Measurements from ENCODE around the gene ZNF516. TPM values are rescaled to one million over a fixed set of nuclear protein-coding genes. Genes with fewer than 3 reads are reported as not detected.

ZNF516 gene
- total RNA-seq, 1 experiment from 2014 or later: 8.2 TPM

DNA sequence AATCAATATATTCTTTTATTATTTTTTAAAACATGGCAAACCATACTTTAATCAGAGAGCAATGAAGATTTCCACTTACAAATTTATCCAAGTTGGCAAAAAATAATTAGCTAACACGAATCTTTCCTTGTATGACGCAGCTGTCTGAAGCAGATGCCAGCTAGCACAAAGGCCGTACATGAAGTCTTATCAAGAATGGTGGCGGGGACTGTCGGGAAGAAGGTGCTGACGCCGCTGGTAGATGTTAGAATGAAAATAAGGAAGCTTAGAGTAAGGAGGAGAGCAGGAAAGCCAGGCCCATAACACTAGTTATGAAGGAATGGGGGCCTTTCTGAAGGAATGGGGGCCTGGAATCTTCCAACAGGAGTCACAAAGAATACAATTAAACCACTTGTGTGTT lies 96.7 kb downstream of the ZNF516 start:
- H3K4me3 ChIP-seq: no peak overlapping the region
- DNase-seq: no peak
- H3K36me3 ChIP-seq: no peaks in the 10 kb centered on the region

GRCh38 chr18:76397631-76398030 lies 97.4 kb downstream of the ZNF516 start:
- H3K27me3 ChIP-seq: no peaks in the 10 kb centered on the region
- no peaks in the 10 kb centered on the region for H3K4me1 ChIP-seq
- no peaks in the 10 kb centered on the region for H3K9me3 ChIP-seq (replicated peaks)
- H3K36me3 ChIP-seq: no peaks in the 10 kb centered on the region
- no peak for DNase-seq
- no peak overlapping the region for H3K4me3 ChIP-seq
- H3K27ac ChIP-seq: no peak overlapping the region

More for the DNA sequence above, 96.7 kb downstream of the ZNF516 start:
- Histone ChIP-seq H3K4me1 (no peaks in the 10 kb centered on the region), H3K27ac (no peak overlapping the region), H3K27me3 (no peaks in the 10 kb centered on the region), H3K9me3 (replicated peaks) (no peaks in the 10 kb centered on the region)

DNA sequence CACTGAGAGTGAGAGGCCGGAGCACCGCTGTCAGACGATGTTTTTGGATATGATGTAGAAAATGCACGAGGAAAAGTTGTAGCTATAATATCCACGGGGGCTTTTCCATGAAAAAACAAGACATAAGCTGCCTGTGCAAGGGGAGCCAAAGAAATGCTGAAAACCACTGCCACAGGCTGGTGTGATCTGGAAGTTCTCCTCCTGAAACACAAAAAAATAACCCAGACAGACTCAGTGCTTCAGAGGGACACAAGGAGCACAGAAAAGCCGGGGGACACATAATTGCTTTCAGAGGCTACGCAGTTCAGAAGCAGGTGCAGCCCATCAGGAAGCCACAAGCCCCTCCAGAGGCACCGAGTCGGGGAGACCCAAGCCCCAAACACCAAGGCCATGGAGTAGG lies 98.2 kb downstream of the ZNF516 start:
- Histone ChIP-seq H3K27me3 (no peaks in the 10 kb centered on the region), H3K4me1 (no peaks in the 10 kb centered on the region), H3K4me3 (no peak overlapping the region), H3K36me3 (no peaks in the 10 kb centered on the region), H3K27ac (no peak overlapping the region), H3K9me3 (replicated peaks) (no peaks in the 10 kb centered on the region)
- no peak for DNase-seq

DNA sequence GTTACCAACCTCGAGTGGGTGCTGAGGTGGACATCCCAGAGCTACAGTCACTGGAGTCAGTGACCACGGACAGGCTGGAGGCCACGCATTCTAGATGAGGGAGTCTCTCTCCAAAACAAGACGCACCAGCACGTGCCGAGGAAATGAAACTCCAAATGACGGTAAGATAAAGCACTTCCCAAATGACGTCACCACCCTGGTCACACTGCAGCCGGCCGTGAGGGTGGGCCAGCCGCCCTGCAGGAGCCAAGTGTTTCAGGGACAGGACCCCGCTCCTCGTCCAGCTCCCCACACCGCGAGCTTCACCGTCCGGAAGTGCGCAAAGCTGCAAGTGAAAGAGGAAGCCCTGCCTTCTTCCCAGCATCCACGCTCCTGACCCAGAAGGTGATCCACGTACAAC lies 99.4 kb downstream of the ZNF516 start:
- Histone ChIP-seq H3K9me3 (replicated peaks) (no peaks in the 10 kb centered on the region), H3K4me1 (no peaks in the 10 kb centered on the region), H3K4me3 (no peak overlapping the region), H3K27me3 (no peaks in the 10 kb centered on the region), H3K36me3 (no peaks in the 10 kb centered on the region), H3K27ac (no peak overlapping the region)
- no peak for DNase-seq

- DNase-seq: peak in 1 of 2 experiments; percentile 6
- H3K27ac ChIP-seq: no peak overlapping the region
- no peaks in the 10 kb centered on the region for H3K4me1 ChIP-seq
- H3K9me3 ChIP-seq (replicated peaks): no peaks in the 10 kb centered on the region
- H3K4me3 ChIP-seq: no peak overlapping the region
- H3K36me3 ChIP-seq: no peaks in the 10 kb centered on the region
- H3K27me3 ChIP-seq: no peaks in the 10 kb centered on the region
These were observed 100.1 kb downstream of the ZNF516 start for GRCh38 chr18:76394780-76395476.

DNA sequence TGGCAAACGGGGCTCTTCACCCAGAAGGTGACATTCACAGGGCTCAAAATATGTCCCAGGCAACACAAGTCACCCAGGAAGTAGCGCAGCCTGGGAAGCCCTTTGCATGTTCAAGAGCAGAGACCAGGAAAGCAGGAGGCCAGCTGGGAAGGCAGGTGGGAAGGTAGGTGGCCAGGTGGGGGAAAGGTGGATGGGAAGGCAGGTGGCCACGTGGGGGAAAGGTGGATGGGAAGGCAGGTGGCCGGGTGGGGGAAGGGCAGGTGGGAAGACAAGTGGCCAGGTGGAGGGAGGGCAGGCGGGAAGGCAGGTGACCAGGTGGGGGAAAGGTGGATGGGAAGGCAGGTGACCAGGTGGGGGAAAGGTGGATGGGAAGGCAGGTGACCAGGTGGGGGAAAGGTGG lies 102.7 kb downstream of the ZNF516 start:
- Histone ChIP-seq H3K4me1 (no peaks in the 10 kb centered on the region), H3K4me3 (no peak overlapping the region), H3K36me3 (no peaks in the 10 kb centered on the region), H3K27me3 (no peaks in the 10 kb centered on the region), H3K27ac (no peak overlapping the region), H3K9me3 (replicated peaks) (no peaks in the 10 kb centered on the region)
- DNase-seq: no peak

- H3K9me3 ChIP-seq (replicated peaks): no peaks in the 10 kb centered on the region
- H3K36me3 ChIP-seq: no peaks in the 10 kb centered on the region
- H3K4me1 ChIP-seq: no peaks in the 10 kb centered on the region
- H3K4me3 ChIP-seq: no peak overlapping the region
- DNase-seq: no peak
- no peaks in the 10 kb centered on the region for H3K27me3 ChIP-seq
- no peak overlapping the region for H3K27ac ChIP-seq
These were observed 103.3 kb downstream of the ZNF516 start for GRCh38 chr18:76391746-76392145.

DNA sequence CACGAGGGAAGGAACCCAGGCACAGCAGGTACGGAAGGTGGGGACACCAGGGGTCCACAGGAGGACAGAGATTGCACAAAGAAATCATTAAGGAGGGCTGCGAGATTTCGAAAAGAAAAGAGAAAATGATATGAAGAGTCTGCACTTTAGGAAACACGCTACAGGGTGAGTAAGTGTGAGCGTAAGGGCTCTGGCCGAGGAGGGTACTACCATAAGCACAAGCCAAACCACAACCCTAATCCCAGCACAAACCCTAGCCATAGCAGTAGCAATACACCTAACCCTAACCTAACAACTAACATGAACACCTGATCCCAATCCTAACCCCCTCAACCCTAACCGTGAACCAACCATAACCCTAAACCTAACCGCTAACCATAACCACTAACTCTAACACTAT lies 104.0 kb downstream of the ZNF516 start:
- H3K27ac ChIP-seq: no peak overlapping the region
- H3K27me3 ChIP-seq: no peaks in the 10 kb centered on the region
- no peaks in the 10 kb centered on the region for H3K9me3 ChIP-seq (replicated peaks)
- H3K4me1 ChIP-seq: no peaks in the 10 kb centered on the region
- H3K4me3 ChIP-seq: no peak overlapping the region
- H3K36me3 ChIP-seq: no peaks in the 10 kb centered on the region
- no peak for DNase-seq

DNA sequence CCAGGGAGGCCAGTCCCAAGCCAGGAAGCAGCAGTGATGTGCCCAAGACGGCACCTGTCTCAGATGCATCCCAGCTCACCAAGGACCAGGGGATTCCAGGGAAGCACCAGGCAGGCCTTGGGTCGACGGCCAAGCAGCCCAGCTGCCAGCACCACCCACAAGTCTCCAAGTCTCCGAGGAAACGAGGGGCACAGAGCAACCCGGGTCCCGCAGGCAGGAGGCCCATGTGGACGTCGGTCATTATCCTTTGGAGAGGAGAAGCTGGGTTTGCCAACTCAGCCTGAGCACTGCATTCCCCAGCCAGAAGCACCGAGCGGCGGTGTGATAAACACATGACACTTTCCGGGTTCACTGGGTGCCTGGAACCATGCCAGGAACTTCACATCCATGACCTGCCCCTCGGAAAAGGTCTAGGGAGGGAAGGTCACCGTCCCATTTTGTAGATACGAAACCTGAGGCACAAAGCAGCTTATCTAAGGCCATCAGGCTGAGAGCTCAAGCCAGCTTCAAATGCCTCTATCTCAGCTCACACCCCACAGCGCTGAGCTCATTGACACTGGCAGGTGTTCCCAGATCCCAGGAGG lies 104.5 kb downstream of the ZNF516 start:
- H3K4me3 ChIP-seq: no peak overlapping the region
- no peaks in the 10 kb centered on the region for H3K9me3 ChIP-seq (replicated peaks)
- DNase-seq: no peak

GRCh38 chr18:76389716-76390115 lies 105.3 kb downstream of the ZNF516 start:
- no peaks in the 10 kb centered on the region for H3K36me3 ChIP-seq
- no peak overlapping the region for H3K27ac ChIP-seq
- no peak overlapping the region for H3K4me3 ChIP-seq
- no peak for DNase-seq
- H3K9me3 ChIP-seq (replicated peaks): no peaks in the 10 kb centered on the region
- H3K27me3 ChIP-seq: no peaks in the 10 kb centered on the region
- no peaks in the 10 kb centered on the region for H3K4me1 ChIP-seq

More for the DNA sequence above, 104.5 kb downstream of the ZNF516 start:
- H3K27me3 ChIP-seq: no peaks in the 10 kb centered on the region
- no peak overlapping the region for H3K27ac ChIP-seq
- no peaks in the 10 kb centered on the region for H3K36me3 ChIP-seq
- H3K4me1 ChIP-seq: no peaks in the 10 kb centered on the region

DNA sequence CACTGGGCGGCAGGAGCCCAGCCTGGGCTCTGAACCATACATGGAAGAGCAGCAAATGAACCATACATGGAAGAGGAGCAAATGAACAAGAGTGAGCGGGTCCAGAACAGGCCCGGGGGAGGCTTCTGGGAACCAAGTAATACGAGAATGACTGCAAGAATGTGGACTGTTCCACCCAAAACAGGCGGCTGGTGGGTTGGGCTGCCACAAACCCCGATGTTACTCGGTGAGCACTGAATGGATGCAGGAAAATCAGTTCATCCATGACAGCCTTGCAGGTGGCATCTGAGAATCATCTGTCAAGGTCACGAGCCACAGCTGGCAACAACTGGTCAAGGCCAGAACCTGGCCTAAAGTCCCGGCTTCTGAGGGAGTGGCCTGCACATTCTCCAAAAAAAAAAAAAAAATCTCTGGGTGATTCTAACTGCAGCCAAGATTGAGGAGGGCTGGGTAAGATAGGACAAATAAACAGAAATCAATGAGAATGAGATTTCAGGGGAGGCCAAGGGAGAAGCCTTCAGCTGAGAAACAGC lies 106.1 kb downstream of the ZNF516 start:
- H3K27ac ChIP-seq: no peak overlapping the region
- H3K4me3 ChIP-seq: no peak overlapping the region
- H3K4me1 ChIP-seq: no peaks in the 10 kb centered on the region
- no peaks in the 10 kb centered on the region for H3K36me3 ChIP-seq
- no peaks in the 10 kb centered on the region for H3K9me3 ChIP-seq (replicated peaks)
- no peaks in the 10 kb centered on the region for H3K27me3 ChIP-seq
- DNase-seq: no peak

- H3K4me3 ChIP-seq: no peak overlapping the region
- no peaks in the 10 kb centered on the region for H3K27me3 ChIP-seq
- no peak overlapping the region for H3K27ac ChIP-seq
- H3K9me3 ChIP-seq (replicated peaks): no peaks in the 10 kb centered on the region
- H3K4me1 ChIP-seq: no peaks in the 10 kb centered on the region
- H3K36me3 ChIP-seq: no peaks in the 10 kb centered on the region
- no peak for DNase-seq
These were observed 106.8 kb downstream of the ZNF516 start for GRCh38 chr18:76388261-76388660.

DNA sequence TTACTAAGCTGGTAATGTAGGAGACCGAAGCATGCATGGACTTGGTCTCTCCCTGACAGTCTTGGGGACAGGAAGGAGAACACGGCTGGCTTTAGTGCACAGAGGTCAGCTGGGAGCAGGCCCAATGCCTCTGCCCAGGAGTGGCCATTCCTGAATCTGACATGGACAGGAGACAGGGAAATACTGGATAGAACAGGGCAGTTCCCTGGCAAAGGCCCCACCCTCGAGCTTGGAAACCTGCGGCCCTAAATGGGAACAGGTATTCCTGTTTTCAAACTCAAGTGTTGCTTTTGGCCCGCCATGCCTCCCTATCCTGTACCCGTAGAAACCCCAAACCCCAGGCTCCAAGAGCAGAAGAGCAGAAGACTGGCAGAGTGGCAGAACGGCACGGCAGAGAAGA lies 107.4 kb downstream of the ZNF516 start:
- no peaks in the 10 kb centered on the region for H3K36me3 ChIP-seq
- no peak overlapping the region for H3K4me3 ChIP-seq
- H3K27ac ChIP-seq: no peak overlapping the region
- no peaks in the 10 kb centered on the region for H3K27me3 ChIP-seq
- H3K9me3 ChIP-seq (replicated peaks): no peaks in the 10 kb centered on the region
- H3K4me1 ChIP-seq: no peaks in the 10 kb centered on the region
- DNase-seq: no peak

GRCh38 chr18:76386886-76387285 lies 108.2 kb downstream of the ZNF516 start:
- no peak overlapping the region for H3K4me3 ChIP-seq
- no peak for DNase-seq
- H3K9me3 ChIP-seq (replicated peaks): no peaks in the 10 kb centered on the region

GRCh38 chr18:76386071-76386470 lies 109.0 kb downstream of the ZNF516 start:
- no peaks in the 10 kb centered on the region for H3K36me3 ChIP-seq
- no peaks in the 10 kb centered on the region for H3K9me3 ChIP-seq (replicated peaks)
- DNase-seq: no peak
- H3K4me3 ChIP-seq: no peak overlapping the region
- no peaks in the 10 kb centered on the region for H3K27me3 ChIP-seq
- no peaks in the 10 kb centered on the region for H3K4me1 ChIP-seq
- no peak overlapping the region for H3K27ac ChIP-seq

More at GRCh38 chr18:76386886-76387285, 108.2 kb downstream of the ZNF516 start:
- no peaks in the 10 kb centered on the region for H3K4me1 ChIP-seq
- no peaks in the 10 kb centered on the region for H3K27me3 ChIP-seq
- H3K36me3 ChIP-seq: no peaks in the 10 kb centered on the region
- H3K27ac ChIP-seq: no peak overlapping the region

GRCh38 chr18:76385681-76385975 lies 109.4 kb downstream of the ZNF516 start:
- DNase-seq: no peak

More at GRCh38 chr18:76385681-76385975, 109.4 kb downstream of the ZNF516 start:
- H3K4me1 ChIP-seq: no peaks in the 10 kb centered on the region
- H3K27ac ChIP-seq: no peak overlapping the region
- no peaks in the 10 kb centered on the region for H3K9me3 ChIP-seq (replicated peaks)
- no peaks in the 10 kb centered on the region for H3K27me3 ChIP-seq
- no peak overlapping the region for H3K4me3 ChIP-seq
- no peaks in the 10 kb centered on the region for H3K36me3 ChIP-seq
